Measurements from ENCODE around the gene SGCA. TPM values are rescaled to one million over a fixed set of nuclear protein-coding genes. Genes with fewer than 3 reads are reported as not detected.

SGCA gene
- total and polyA plus RNA-seq, 10 of the 15 experiments (the other 5 are each of a cell fraction or from before 2014, with no cell fraction given): 0.13 to 2.2 (median 0.50) TPM; not detected in 2

- TF ChIP-seq MXI1 (IDR thresholded peaks at IDR 0.05; ENCODE audit: low read depth, low read length): 0 out of 2 replicates have a peak, but pooled peaks have one; percentile 26
- TF ChIP-seq STAT1 (conservative IDR thresholded peaks at IDR 0.05): no peak
- TF ChIP-seq ZNF217 (IDR thresholded peaks at IDR 0.05): peak; percentile 59; the same call in 1 of the 2 replicates
These were observed 5.0 kb downstream of the SGCA start (continued) for GRCh38 chr17:50170662-50171370.

- Histone ChIP-seq H3K4me3 (no peak overlapping the region), H3K36me3 (ENCODE audit: control insufficient read depth in 2 of 2, insufficient read depth in 2 of 2, low read length in 1 of 2) (no peaks in the 10 kb centered on the region), H3K79me2 (ENCODE audit: control insufficient read depth, insufficient read depth, low read length) (no peaks in the 10 kb centered on the region), H2AFZ (ENCODE audit: control insufficient read depth, low read depth, low read length) (no peak overlapping the region), H3K27me3 (replicated peaks in 1 of 2; ENCODE audit: control insufficient read depth in 2 of 2, insufficient read depth in 2 of 2, low read length in 1 of 2) (no peaks in the 10 kb centered on the region), H3K4me2 (ENCODE audit: control insufficient read depth, insufficient read depth) (no peak overlapping the region), H3K9me3 (replicated peaks; ENCODE audit: control insufficient read depth, insufficient read depth, low read length) (no peaks in the 10 kb centered on the region), H3K9ac (ENCODE audit: control insufficient read depth, insufficient read depth, low read length) (no peak overlapping the region), H3K4me1 (ENCODE audit: control insufficient read depth, insufficient read depth, low read length) (peaks cover 15% of the 10 kb centered on the region), H3K27ac (ENCODE audit: control insufficient read depth, insufficient read depth) (no peak overlapping the region), H4K20me1 (ENCODE audit: control insufficient read depth, insufficient read depth) (no peaks in the 10 kb centered on the region)
- intact Hi-C loops (cut with micrococcal nuclease; ENCODE audit: unreplicated experiment) (no loop called here), in situ Hi-C loops (cut with MboI) (no loop called here)
- DNase-seq (ENCODE audit: low read depth, low spot score): no peak
- BruUV-seq (replicated peaks): no TSS peak
- ChIA-PET CTCF (interaction anchor here (2.3 to 17.0 kb wide), 6 partner anchors 10 to 124 kb away, joined by 15 to 514 read pairs (median 64); partner anchors contain the start of genes COL1A1 and TMEM92), RAD21 (ENCODE audit: unreplicated experiment) (interaction anchor here (0.5 to 4.5 kb wide), 5 partner anchors 10 to 126 kb away, joined by 3 to 176 read pairs (median 8); no protein-coding TSS in a partner anchor), POLR2A (interaction anchor here (0.8 to 2.8 kb wide), 2 partner anchors 23 to 29 kb away, joined by 3 to 9 read pairs; no protein-coding TSS in a partner anchor), SMC1A (ENCODE audit: uncharacterized antibody, unreplicated experiment) (interaction anchor here (0.6 to 4.2 kb wide), 7 partner anchors 11 to 126 kb away, joined by 3 to 177 read pairs (median 5); partner anchors contain the start of gene COL1A1)
- no peak for ATAC-seq
- FAIRE-seq: no peak
- 61% methylated on average over 17 of the region's 17 CpGs for WGBS (ENCODE audit: insufficient coverage, insufficient replicate concordance, low lambda C conversion rate, missing lambda C conversion rate)
- no peak for TF ChIP-seq SMC3 (IDR thresholded peaks at IDR 0.05; ENCODE audit: borderline replicate concordance, low read length)
- TF ChIP-seq BHLHE40 (IDR thresholded peaks at IDR 0.05; ENCODE audit: borderline replicate concordance in 1 of 2, low read depth in 2 of 2, low read length in 1 of 2): no peak
These were observed 5.7 kb downstream of the SGCA start for GRCh38 chr17:50171371-50172071.

Data from GM12878 (cell line).